Caco-2 (cell line): ENCODE data around the gene SLC35G6. TPM values are rescaled to one million over a fixed set of nuclear protein-coding genes. Genes with fewer than 3 reads are reported as not detected.

Experiments used
- BruUV-seq: library from RNA; stranded (reverse); fragments of 400-500 nt; replicated peaks from 2 replicates; lab custom pipeline; 2021; lab: Mats Ljungman, UMichigan
- CTCF ChIA-PET: fragments of 300-600 bp; sonication (Branson Sonifier 250); formaldehyde crosslinking; loops from one replicate; lab custom pipeline; 2022; ENCODE audit warnings: antibody characterized with exemption; lab: Charles Lee
- POLR2A ChIA-PET: fragments of 300-600 bp; sonication (Branson Sonifier 250); formaldehyde crosslinking; loops from one replicate; lab custom pipeline; 2022; ENCODE audit warnings: antibody characterized with exemption; lab: Charles Lee
- DNase-seq, 2 experiments: peaks; one replicate each; pipeline versions ENCODE4 v3.0.0 to v3.0.0-alpha.2; 2020 to 2022
- H3K27me3 ChIP-seq: replicated peaks from 2 replicates; pipeline ENCODE4 v1.6.0; 2011; ENCODE audit warnings: low read length; ENCODE audit not compliant: control insufficient read depth, insufficient read depth
- H3K36me3 ChIP-seq: 2 replicates; pipeline ENCODE4 v1.5.1; 2011; ENCODE audit warnings: low read length; ENCODE audit not compliant: control insufficient read depth, insufficient read depth
- H3K4me1 ChIP-seq: fragments of 250-450 bp; sonication (Bioruptor Pico); 2 replicates; pipeline ENCODE4 v1.5.1; 2020; ENCODE audit warnings: mild to moderate bottlenecking
- H3K4me3 ChIP-seq: 2 replicates; pipeline ENCODE4 v1.5.1; 2011; ENCODE audit warnings: low read depth, mild to moderate bottlenecking, control low read depth, low read length
- H3K9me3 ChIP-seq: fragments of 250-450 bp; sonication (Bioruptor Pico); 2 replicates; pipeline ENCODE4 v1.5.1; 2020; ENCODE audit warnings: mild to moderate bottlenecking, moderate library complexity
- H3K27ac Mint-ChIP-seq: one replicate; pipeline ENCODE4 v1.8.0; 2022; ENCODE audit warnings: mixed read lengths; ENCODE audit not compliant: unreplicated experiment
- H3K27me3 Mint-ChIP-seq: one replicate; pipeline ENCODE4 v1.8.0; 2022; ENCODE audit warnings: mixed read lengths; ENCODE audit not compliant: insufficient read depth, unreplicated experiment
- H3K36me3 Mint-ChIP-seq: one replicate; pipeline ENCODE4 v1.8.0; 2022; ENCODE audit warnings: mild to moderate bottlenecking, mixed read lengths; ENCODE audit not compliant: insufficient read depth, unreplicated experiment
- H3K4me1 Mint-ChIP-seq: one replicate; pipeline ENCODE4 v1.8.0; 2022; ENCODE audit warnings: low read depth, mixed read lengths; ENCODE audit not compliant: unreplicated experiment
- H3K4me3 Mint-ChIP-seq: one replicate; pipeline ENCODE4 v1.8.0; 2022; ENCODE audit warnings: mild to moderate bottlenecking, moderate library complexity, mixed read lengths; ENCODE audit not compliant: unreplicated experiment
- H3K9me3 Mint-ChIP-seq: one replicate; pipeline ENCODE4 v1.8.0; 2022; ENCODE audit warnings: mixed read lengths; ENCODE audit not compliant: unreplicated experiment
- intact Hi-C: fragments of 100-400 bp; cut with micrococcal nuclease; formaldehyde crosslinking; loops from one replicate; pipeline ENCODE4 v1.10.0; 2022; ENCODE audit not compliant: unreplicated experiment
- total RNA-seq: library from RNA; stranded (reverse); gene quantifications from 2 replicates; pipeline ENCODE4 v1.2.3, GENCODE V29; 2022
- TF ChIP-seq, protein P1 (sequence below), 2 experiments: fragments of 200-600 bp in 1 of 2; IDR thresholded peaks; 1 replicate in 1 of 2; 2 replicates in 1 of 2; pipeline versions ENCODE4 v1.5.1 to v1.8.0; 2011 to 2022; ENCODE audit warnings: antibody characterized with exemption in 1 of 2, control low read depth in 1 of 2, inconsistent platforms in 1 of 2, low read depth in 1 of 2, low read length in 1 of 2, mild to moderate bottlenecking in 1 of 2, moderate library complexity in 1 of 2; ENCODE audit not compliant: insufficient read depth in 1 of 2, severe bottlenecking in 1 of 2, unreplicated experiment in 1 of 2

SLC35G6 gene
- total RNA-seq, 1 experiment from 2014 or later: not detected

DNA sequence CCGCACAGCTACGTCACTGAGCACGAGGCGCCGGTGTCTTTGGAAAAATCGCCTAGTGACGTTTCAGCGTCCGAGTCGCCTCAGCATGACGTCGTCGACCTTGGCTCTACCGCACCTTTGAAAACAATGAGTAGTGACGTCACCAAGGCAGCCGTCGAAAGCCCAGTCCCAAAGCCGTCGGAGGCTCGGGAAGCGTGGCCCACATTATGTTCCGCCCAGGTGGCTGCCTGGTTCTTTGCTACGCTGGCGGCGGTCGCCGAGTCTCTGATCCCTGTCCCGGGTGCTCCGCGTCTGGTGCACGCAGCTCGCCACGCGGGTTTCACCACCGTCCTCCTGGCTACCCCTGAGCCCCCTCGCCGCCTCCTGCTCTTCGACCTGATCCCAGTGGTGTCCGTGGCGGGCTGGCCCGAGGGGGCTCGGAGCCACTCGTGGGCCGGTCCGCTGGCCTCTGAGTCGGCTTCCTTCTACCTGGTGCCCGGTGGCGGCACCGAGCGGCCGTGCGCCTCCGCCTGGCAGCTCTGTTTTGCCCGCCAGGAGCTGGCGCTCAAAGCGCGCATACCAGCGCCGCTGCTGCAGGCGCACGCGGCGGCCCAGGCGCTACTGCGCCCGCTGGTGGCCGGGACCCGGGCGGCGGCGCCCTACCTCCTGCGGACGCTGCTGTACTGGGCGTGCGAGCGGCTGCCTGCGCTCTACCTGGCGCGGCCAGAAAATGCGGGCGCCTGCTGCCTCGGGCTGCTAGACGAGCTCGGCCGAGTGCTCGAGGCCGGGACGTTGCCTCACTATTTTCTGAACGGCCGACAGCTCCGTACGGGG lies 44.5 kb upstream of the SLC35G6 start:
- H3K27ac Mint-ChIP-seq: peak overlapping the region; percentile 95
- H3K27me3 ChIP-seq: no peaks in the 10 kb centered on the region
- POLR2A ChIA-PET: interaction anchor here (0.5 to 2.9 kb wide), 5 partner anchors 28 to 47 kb away, joined by 3 to 38 read pairs (median 4); partner anchors contain the start of genes POLR2A, TMEM256 and ZBTB4
- no peaks in the 10 kb centered on the region for H3K4me1 ChIP-seq
- H3K36me3 Mint-ChIP-seq: peaks cover 23% of the 10 kb centered on the region
- intact Hi-C loops: loop anchor here (1.0 to 5.0 kb wide), 3 partner anchors 47 to 251 kb away; partner anchors contain the start of genes TMEM95, TP53 and WRAP53
- peaks cover 6% of the 10 kb centered on the region for H3K4me1 Mint-ChIP-seq
- CTCF ChIA-PET: interaction anchor here (0.6 to 2.9 kb wide), 12 partner anchors 15 to 124 kb away, joined by 3 to 21 read pairs (median 3); partner anchors contain the start of genes TMEM256, TNFSF13 and ZBTB4
- no peaks in the 10 kb centered on the region for H3K9me3 ChIP-seq
- peak overlapping the region; percentile 55 for H3K4me3 ChIP-seq
- TF ChIP-seq, protein P1, sequence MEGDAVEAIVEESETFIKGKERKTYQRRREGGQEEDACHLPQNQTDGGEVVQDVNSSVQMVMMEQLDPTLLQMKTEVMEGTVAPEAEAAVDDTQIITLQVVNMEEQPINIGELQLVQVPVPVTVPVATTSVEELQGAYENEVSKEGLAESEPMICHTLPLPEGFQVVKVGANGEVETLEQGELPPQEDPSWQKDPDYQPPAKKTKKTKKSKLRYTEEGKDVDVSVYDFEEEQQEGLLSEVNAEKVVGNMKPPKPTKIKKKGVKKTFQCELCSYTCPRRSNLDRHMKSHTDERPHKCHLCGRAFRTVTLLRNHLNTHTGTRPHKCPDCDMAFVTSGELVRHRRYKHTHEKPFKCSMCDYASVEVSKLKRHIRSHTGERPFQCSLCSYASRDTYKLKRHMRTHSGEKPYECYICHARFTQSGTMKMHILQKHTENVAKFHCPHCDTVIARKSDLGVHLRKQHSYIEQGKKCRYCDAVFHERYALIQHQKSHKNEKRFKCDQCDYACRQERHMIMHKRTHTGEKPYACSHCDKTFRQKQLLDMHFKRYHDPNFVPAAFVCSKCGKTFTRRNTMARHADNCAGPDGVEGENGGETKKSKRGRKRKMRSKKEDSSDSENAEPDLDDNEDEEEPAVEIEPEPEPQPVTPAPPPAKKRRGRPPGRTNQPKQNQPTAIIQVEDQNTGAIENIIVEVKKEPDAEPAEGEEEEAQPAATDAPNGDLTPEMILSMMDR (IDR thresholded peaks at IDR 0.05; ENCODE audit: insufficient read depth in 1 of 2, low read depth in 1 of 2, low read length in 1 of 2, severe bottlenecking in 1 of 2, unreplicated experiment in 1 of 2): peak; percentile 45 to 48
- H3K4me3 Mint-ChIP-seq: peak overlapping the region; percentile 81
- H3K27me3 Mint-ChIP-seq: no peaks in the 10 kb centered on the region
- no TSS peak for BruUV-seq
- peak; percentile 74 to 86 for DNase-seq
- no peaks in the 10 kb centered on the region for H3K36me3 ChIP-seq
- no peaks in the 10 kb centered on the region for H3K9me3 Mint-ChIP-seq

DNA sequence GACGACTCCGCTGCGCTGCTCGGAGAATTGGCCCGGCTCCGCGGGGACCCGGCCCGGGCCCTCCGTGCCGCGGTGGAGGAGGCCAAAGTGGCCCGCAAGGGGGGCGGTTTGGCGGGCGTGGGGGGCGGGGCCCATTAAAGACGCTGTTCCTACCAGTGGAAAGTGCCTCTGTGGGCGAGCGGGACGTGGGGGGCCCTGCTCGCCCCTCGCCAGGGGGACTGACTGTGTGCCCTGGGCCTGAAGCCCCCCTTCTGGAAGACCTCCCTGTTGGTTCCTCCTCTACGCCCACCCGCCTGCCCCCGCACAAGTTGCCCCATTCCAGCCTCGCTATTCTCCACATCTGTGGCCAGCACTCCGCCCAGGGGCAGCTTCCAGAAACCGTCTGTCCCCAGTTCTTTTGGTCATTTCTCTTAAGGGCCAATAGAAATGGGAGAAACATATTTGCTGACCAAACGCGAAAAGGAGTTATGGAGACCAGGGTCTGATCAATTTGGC lies 43.8 kb upstream of the SLC35G6 start:
- H3K27ac Mint-ChIP-seq: peak overlapping the region; percentile 95
- TF ChIP-seq, protein P1 (IDR thresholded peaks at IDR 0.05; ENCODE audit: insufficient read depth in 1 of 2, low read depth in 1 of 2, low read length in 1 of 2, severe bottlenecking in 1 of 2, unreplicated experiment in 1 of 2): no peak
- H3K4me3 Mint-ChIP-seq: peak overlapping the region; percentile 81
- H3K9me3 Mint-ChIP-seq: no peaks in the 10 kb centered on the region
- intact Hi-C loops: loop anchor here (1.0 to 5.0 kb wide), 3 partner anchors 46 to 250 kb away; partner anchors contain the start of genes TMEM95, TP53 and WRAP53
- peaks cover 6% of the 10 kb centered on the region for H3K4me1 Mint-ChIP-seq
- Histone ChIP-seq H3K27me3 (no peaks in the 10 kb centered on the region), H3K36me3 (no peaks in the 10 kb centered on the region), H3K9me3 (no peaks in the 10 kb centered on the region), H3K4me1 (no peaks in the 10 kb centered on the region), H3K4me3 (peak overlapping the region; percentile 28)
- BruUV-seq: no TSS peak
- no peak for DNase-seq
- POLR2A ChIA-PET: interaction anchor here (0.5 to 2.9 kb wide), 3 partner anchors 27 to 47 kb away, joined by 3 to 38 read pairs (median 4); partner anchors contain the start of genes POLR2A and TMEM256
- CTCF ChIA-PET: interaction anchor here (0.6 to 2.9 kb wide), 10 partner anchors 18 to 123 kb away, joined by 3 to 21 read pairs (median 4); partner anchors contain the start of genes TMEM256, TNFSF13 and ZBTB4
- H3K36me3 Mint-ChIP-seq: peaks cover 23% of the 10 kb centered on the region
- no peaks in the 10 kb centered on the region for H3K27me3 Mint-ChIP-seq
